Measurements from ENCODE around the gene MRPL48. TPM values are rescaled to one million over a fixed set of nuclear protein-coding genes. Genes with fewer than 3 reads are reported as not detected.

MRPL48 gene
- total and polyA plus RNA-seq, 2 of the 8 experiments (the other 6 are each of a cell fraction or from before 2014, with no cell fraction given), result 34.9 to 59.9 TPM

DNA sequence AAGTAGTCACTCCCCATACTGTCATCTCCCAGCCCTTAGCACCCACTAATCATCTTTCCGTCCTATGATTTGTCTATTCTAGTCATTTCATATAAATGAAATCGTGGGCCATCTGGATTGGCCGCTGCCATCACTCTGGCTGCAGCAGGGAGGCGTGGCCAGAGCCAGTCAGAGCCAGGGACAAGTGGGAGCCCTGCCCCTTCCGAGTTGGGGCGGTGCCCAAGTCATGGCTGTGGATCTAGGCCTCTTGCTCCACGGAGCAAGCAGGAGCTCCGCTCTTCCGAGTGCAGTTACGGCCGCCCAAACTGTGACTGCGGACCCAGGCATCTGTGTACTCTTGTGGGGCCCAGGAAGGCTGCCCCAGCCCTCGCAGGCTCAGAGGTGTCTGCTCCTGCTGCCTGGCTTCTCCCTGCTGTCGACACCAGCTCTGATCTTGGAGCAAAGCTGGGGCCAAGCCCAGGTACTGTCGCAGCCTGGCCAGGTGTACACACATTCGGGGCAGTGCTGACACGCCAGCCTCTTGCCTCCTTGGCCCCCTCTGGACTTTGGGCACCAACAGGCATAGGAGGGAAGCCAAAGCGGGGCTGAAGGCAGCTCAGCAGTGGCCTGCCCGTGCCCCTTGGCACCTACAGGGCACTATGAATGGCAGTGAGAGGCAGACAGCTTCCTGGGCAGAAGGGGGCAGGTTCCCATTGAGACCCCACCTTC, 8.4 kb downstream of the MRPL48 start:
- Histone ChIP-seq H2BK120ac (replicated peaks; ENCODE audit: low read depth, low read length) (no peak overlapping the region), H3K18ac (ENCODE audit: extremely low read depth, low read length) (no peak overlapping the region), H3K4me3 (ENCODE audit: extremely low read depth in 1 of 4, insufficient read depth in 2 of 4, low read depth in 3 of 4, low read length in 4 of 4) (no peak overlapping the region), H3K23ac (ENCODE audit: insufficient read length) (no peak overlapping the region), H3K4me1 (replicated peaks in 1 of 4; ENCODE audit: control insufficient read depth in 3 of 4, insufficient read depth in 4 of 4, low read length in 3 of 4) (peaks cover 0 to 2% (median 1%) of the 10 kb centered on the region in 4 experiments; a peak in 2 of 7 replicates), H3K23me2 (ENCODE audit: low read depth, low read length) (no peaks in the 10 kb centered on the region), H3K27ac (ENCODE audit: low read depth, low read length) (no peak overlapping the region), H3K79me1 (ENCODE audit: low read depth, low read length) (0 out of 2 replicates have a peak, but pooled peaks cover 2% of the 10 kb centered on the region), H3K27me3 (replicated peaks in 1 of 4; ENCODE audit: control insufficient read depth in 3 of 4, extremely low read depth in 1 of 4, insufficient read depth in 3 of 4, low read length in 3 of 4) (no peaks in the 10 kb centered on the region; a peak in 1 of 7 replicates), H4K20me1 (replicated peaks in 1 of 2; ENCODE audit: control insufficient read depth in 1 of 2, insufficient read depth in 2 of 2, low read length in 2 of 2) (peaks cover 0 to 9% of the 10 kb centered on the region in 2 experiments), H2AFZ (ENCODE audit: low read length) (no peak overlapping the region), H3K79me2 (ENCODE audit: control insufficient read depth in 1 of 2, insufficient read depth in 2 of 2, low read length in 2 of 2) (peaks cover 0 to 4% of the 10 kb centered on the region in 2 experiments; a peak in 1 of 4 replicates), H3K36me3 (ENCODE audit: control insufficient read depth in 2 of 4, insufficient read depth in 4 of 4, low read length in 3 of 4) (no peaks in the 10 kb centered on the region), H3K4me2 (ENCODE audit: insufficient read depth in 1 of 2, low read depth in 2 of 2, low read length in 2 of 2) (no peak overlapping the region), H3K14ac (ENCODE audit: insufficient read length) (no peak overlapping the region), H2BK20ac (ENCODE audit: low read length) (no peak overlapping the region), H3K56ac (replicated peaks; ENCODE audit: insufficient read length, low read depth, low read length) (no peak overlapping the region), H2AK5ac (ENCODE audit: low read depth, low read length) (no peak overlapping the region), H4K8ac (ENCODE audit: extremely low read depth, insufficient read depth, low read length) (peak overlapping the region; percentile 81; the same call in 1 of the 2 replicates), H2BK5ac (ENCODE audit: low read depth, low read length) (peak overlapping the region; percentile 61; the same call in 1 of the 2 replicates), H4K5ac (ENCODE audit: insufficient read length, low read depth, low read length) (no peak overlapping the region), H2BK12ac (ENCODE audit: low read depth, low read length) (no peak overlapping the region), H2BK15ac (ENCODE audit: low read length) (no peak overlapping the region), H3K9ac (replicated peaks in 1 of 4; ENCODE audit: extremely low read depth in 1 of 4, low read depth in 3 of 4, low read length in 3 of 4) (no peak overlapping the region), H4K91ac (replicated peaks; ENCODE audit: insufficient read length, low read length) (no peak overlapping the region), H3K4ac (replicated peaks; ENCODE audit: insufficient read length, low read depth, low read length) (no peak overlapping the region), H3K9me3 (ENCODE audit: insufficient read depth in 2 of 2, low read depth in 1 of 2, low read length in 1 of 2) (no peaks in the 10 kb centered on the region)
- CTCF ChIA-PET (ENCODE audit: partially characterized antibody), result interaction anchor here (0.9 to 2.2 kb wide), 4 partner anchors 10 to 136 kb away, joined by 3 to 6 read pairs (median 4); no protein-coding TSS in a partner anchor
- DNase-seq (ENCODE audit: low read depth in 1 of 2, low spot score in 2 of 2) (peak in 1 of 2 experiments; percentile 75), FAIRE-seq (peak; percentile 66)
- 87% methylated on average over 19 of the region's 19 CpGs; no CpG with 5 or more reads in 1 of the 2 experiments for WGBS, 2 experiments (ENCODE audit: extremely low coverage in 1 of 2, insufficient coverage in 1 of 2, insufficient read length in 1 of 2, insufficient replicate concordance in 2 of 2, low coverage in 1 of 2, low lambda C conversion rate in 2 of 2, missing lambda C conversion rate in 1 of 2)
- POLR2A ChIA-PET (ENCODE audit: partially characterized antibody), result interaction anchor here (1.1 to 2.6 kb wide), 5 partner anchors 8 to 129 kb away, joined by 3 to 19 read pairs (median 10); partner anchors contain the start of gene MRPL48
- TF ChIP-seq EGR1 (IDR thresholded peaks at IDR 0.05; ENCODE audit: borderline replicate concordance, low read depth, low read length), result no peak
